H1 (cell line): ENCODE results near the gene ACTR6. TPM values are rescaled to one million over a fixed set of nuclear protein-coding genes. Genes with fewer than 3 reads are reported as not detected.

Source experiments
- CTCF ChIA-PET: fragments of 300-600 bp; sonication (Branson Sonifier 250); formaldehyde crosslinking; loops from one replicate; lab custom pipeline; 2021; ENCODE audit not compliant: partially characterized antibody; lab: Charles Lee
- POLR2A ChIA-PET: fragments of 300-600 bp; sonication (Branson Sonifier 250); formaldehyde crosslinking; loops from one replicate; lab custom pipeline; 2021; ENCODE audit warnings: inconsistent platforms; ENCODE audit not compliant: partially characterized antibody; lab: Charles Lee
- DNase-seq, 2 experiments: peaks; one replicate each; pipeline versions ENCODE4 v3.0.0 to v3.0.0-alpha.2; 2010 to 2022; ENCODE audit warnings: low spot score in 2 of 2, low read depth in 1 of 2, mixed read lengths in 1 of 2
- FAIRE-seq: peaks from 2 replicates; lab custom pipeline; 2011; peaks lifted over from hg19 to GRCh38; lab: Jason Lieb, UNC
- H2AFZ ChIP-seq: 2 replicates; pipeline ENCODE4 v1.8.1; 2012; ENCODE audit warnings: low read length, inconsistent platforms
- H2AK5ac ChIP-seq: 2 replicates; pipeline ENCODE4 v1.6.1; 2013; ENCODE audit warnings: low read depth, low read length
- H2BK120ac ChIP-seq: replicated peaks from 2 replicates; pipeline ENCODE3; 2013; ENCODE audit warnings: low read depth, low read length, inconsistent platforms
- H2BK12ac ChIP-seq: 2 replicates; pipeline ENCODE4 v1.6.1; 2013; ENCODE audit warnings: low read depth, low read length
- H2BK15ac ChIP-seq: 2 replicates; pipeline ENCODE4 v1.6.1; 2013; ENCODE audit warnings: low read length
- H2BK20ac ChIP-seq: 2 replicates; pipeline ENCODE4 v1.6.1; 2013; ENCODE audit warnings: low read length
- H2BK5ac ChIP-seq: 2 replicates; pipeline ENCODE4 v1.6.1; 2013; ENCODE audit warnings: low read depth, low read length
- H3K14ac ChIP-seq: 2 replicates; pipeline ENCODE4 v1.6.1; 2013; ENCODE audit warnings: inconsistent platforms; ENCODE audit not compliant: insufficient read length
- H3K18ac ChIP-seq: 2 replicates; pipeline ENCODE4 v1.6.1; 2013; ENCODE audit warnings: low read length; ENCODE audit errors: extremely low read depth
- H3K23ac ChIP-seq: 2 replicates; pipeline ENCODE4 v1.6.1; 2013; ENCODE audit warnings: inconsistent platforms; ENCODE audit not compliant: insufficient read length
- H3K23me2 ChIP-seq: 2 replicates; pipeline ENCODE4 v1.6.1; 2013; ENCODE audit warnings: low read depth, low read length
- H3K27ac ChIP-seq: 2 replicates; pipeline ENCODE4 v1.6.1; 2011; ENCODE audit warnings: low read depth, low read length, inconsistent platforms
- H3K27me3 ChIP-seq, 4 experiments: replicated peaks in 1 of 4; 1 replicate in 1 of 4; 2 replicates in 3 of 4; pipeline versions ENCODE4 v1.6.1 to v1.8.1; 2011 to 2013; ENCODE audit warnings: low read length in 3 of 4, mild to moderate bottlenecking in 3 of 4, inconsistent platforms in 2 of 4, mixed read lengths in 2 of 4, moderate library complexity in 1 of 4; ENCODE audit not compliant: control insufficient read depth in 3 of 4, insufficient read depth in 3 of 4; ENCODE audit errors: extremely low read depth in 1 of 4
- H3K36me3 ChIP-seq, 4 experiments: 2 replicates each; pipeline versions ENCODE4 v1.6.1 to v1.8.1; 2011 to 2013; ENCODE audit warnings: mild to moderate bottlenecking in 4 of 4, low read length in 3 of 4, moderate library complexity in 2 of 4, control low read depth in 1 of 4, inconsistent platforms in 1 of 4; ENCODE audit not compliant: insufficient read depth in 4 of 4, control insufficient read depth in 2 of 4
- H3K4ac ChIP-seq: replicated peaks from 2 replicates; pipeline ENCODE3; 2013; ENCODE audit warnings: low read length, low read depth, mixed read lengths, inconsistent platforms; ENCODE audit not compliant: insufficient read length
- H3K4me1 ChIP-seq, 4 experiments: replicated peaks in 1 of 4; 1 replicate in 1 of 4; 2 replicates in 3 of 4; pipeline versions ENCODE4 v1.6.1 to v1.8.1; 2011 to 2013; ENCODE audit warnings: low read length in 3 of 4, inconsistent platforms in 2 of 4, mixed read lengths in 1 of 4; ENCODE audit not compliant: insufficient read depth in 4 of 4, control insufficient read depth in 3 of 4
- H3K4me2 ChIP-seq, 2 experiments: 2 replicates each; pipeline versions ENCODE4 v1.6.1 to v1.8.1; 2011 to 2013; ENCODE audit warnings: low read depth in 2 of 2, low read length in 2 of 2, control low read depth in 1 of 2, inconsistent platforms in 1 of 2, mild to moderate bottlenecking in 1 of 2; ENCODE audit not compliant: insufficient read depth in 1 of 2
- H3K4me3 ChIP-seq, 4 experiments: fragments of 200-600, 300-600 bp in 1 of 4; sonication (generic), shearing (Covaris generic), sonication (Bioruptor Twin) in 1 of 4; 2 replicates each; pipeline versions ENCODE4 v1.5.1 to v1.8.1; 2011 to 2016; ENCODE audit warnings: low read length in 4 of 4, low read depth in 3 of 4, control low read depth in 2 of 4, inconsistent platforms in 2 of 4, mild to moderate bottlenecking in 2 of 4, mixed read lengths in 1 of 4, moderate library complexity in 1 of 4; ENCODE audit not compliant: insufficient read depth in 2 of 4; ENCODE audit errors: extremely low read depth in 1 of 4
- H3K56ac ChIP-seq: replicated peaks from 2 replicates; pipeline ENCODE3; 2013; ENCODE audit warnings: low read depth, mild to moderate bottlenecking, mixed read lengths, low read length, inconsistent platforms; ENCODE audit not compliant: insufficient read length
- H3K79me1 ChIP-seq: 2 replicates; pipeline ENCODE4 v1.6.1; 2013; ENCODE audit warnings: low read depth, low read length, control low read depth
- H3K79me2 ChIP-seq, 2 experiments: 2 replicates each; pipeline versions ENCODE4 v1.6.1 to v1.8.1; 2012 to 2013; ENCODE audit warnings: low read length in 2 of 2, mild to moderate bottlenecking in 2 of 2, inconsistent platforms in 1 of 2; ENCODE audit not compliant: insufficient read depth in 2 of 2, control insufficient read depth in 1 of 2
- H3K9ac ChIP-seq, 4 experiments: replicated peaks in 1 of 4; 1 replicate in 1 of 4; 2 replicates in 3 of 4; pipeline versions ENCODE4 v1.6.1 to v1.8.1; 2011 to 2013; ENCODE audit warnings: low read depth in 3 of 4, low read length in 3 of 4, control low read depth in 2 of 4, mild to moderate bottlenecking in 2 of 4, moderate library complexity in 2 of 4, inconsistent platforms in 1 of 4; ENCODE audit errors: extremely low read depth in 1 of 4
- H3K9me3 ChIP-seq, 2 experiments: 2 replicates each; pipeline versions ENCODE4 v1.6.1 to v1.8.1; 2012 to 2013; ENCODE audit warnings: mild to moderate bottlenecking in 2 of 2, moderate library complexity in 2 of 2, control low read depth in 1 of 2, inconsistent platforms in 1 of 2, low read depth in 1 of 2, low read length in 1 of 2, mixed read lengths in 1 of 2; ENCODE audit not compliant: insufficient read depth in 2 of 2
- H4K20me1 ChIP-seq, 2 experiments: replicated peaks in 1 of 2; 2 replicates each; pipeline versions ENCODE3 to v1.8.1; 2011 to 2013; ENCODE audit warnings: inconsistent platforms in 2 of 2, low read length in 2 of 2, mild to moderate bottlenecking in 1 of 2; ENCODE audit not compliant: insufficient read depth in 2 of 2, control insufficient read depth in 1 of 2
- H4K5ac ChIP-seq: 2 replicates; pipeline ENCODE4 v1.6.1; 2013; ENCODE audit warnings: low read length, low read depth, mixed read lengths, inconsistent platforms; ENCODE audit not compliant: insufficient read length
- H4K8ac ChIP-seq: 2 replicates; pipeline ENCODE4 v1.8.0; 2013; ENCODE audit warnings: mild to moderate bottlenecking, moderate library complexity, low read length, inconsistent platforms; ENCODE audit not compliant: insufficient read depth; ENCODE audit errors: extremely low read depth
- H4K91ac ChIP-seq: replicated peaks from 2 replicates; pipeline ENCODE3; 2013; ENCODE audit warnings: low read length, mixed read lengths, inconsistent platforms; ENCODE audit not compliant: insufficient read length
- ATF3 ChIP-seq: IDR thresholded peaks from 2 replicates; pipeline ENCODE4 v1.6.1; 2011; ENCODE audit warnings: low read depth, mild to moderate bottlenecking, low read length; ENCODE audit not compliant: insufficient read depth
- BACH1 ChIP-seq: IDR thresholded peaks from 2 replicates; pipeline ENCODE4 v1.6.1; 2012; ENCODE audit warnings: low read length, improper control_type of control experiment
- CHD2 ChIP-seq: IDR thresholded peaks from 2 replicates; pipeline ENCODE4 v1.6.1; 2012; ENCODE audit warnings: low read length, improper control_type of control experiment
- FOSL1 ChIP-seq: IDR thresholded peaks from 2 replicates; pipeline ENCODE4 v1.6.1; 2011; ENCODE audit warnings: mild to moderate bottlenecking, low read depth, low read length, moderate library complexity; ENCODE audit not compliant: insufficient read depth
- GABPA ChIP-seq: IDR thresholded peaks from 2 replicates; pipeline ENCODE4 v1.6.1; 2011; ENCODE audit warnings: mild to moderate bottlenecking, low read length, moderate library complexity, borderline replicate concordance; ENCODE audit not compliant: insufficient read depth
- JUND ChIP-seq: IDR thresholded peaks from 2 replicates; pipeline ENCODE4 v1.6.1; 2011; ENCODE audit warnings: mild to moderate bottlenecking, improper control_type of control experiment, low read length
- SIN3A ChIP-seq, 2 experiments: IDR thresholded peaks in 1 of 2; conservative IDR thresholded peaks in 1 of 2; 2 replicates each; pipeline ENCODE4 v1.6.1; 2011 to 2012; ENCODE audit warnings: low read length in 2 of 2, improper control_type of control experiment in 1 of 2, low read depth in 1 of 2, mild to moderate bottlenecking in 1 of 2
- USF2 ChIP-seq: IDR thresholded peaks from 2 replicates; pipeline ENCODE4 v1.6.1; 2011; ENCODE audit warnings: low read length, improper control_type of control experiment
- ZNF274 ChIP-seq: IDR thresholded peaks from 2 replicates; pipeline ENCODE4 v1.7.0; 2012; ENCODE audit warnings: low read length, borderline replicate concordance; ENCODE audit errors: extremely low read depth
- WGBS, 2 experiments: shearing (Covaris generic) in 1 of 2; methylation state at CpG; one replicate each; pipeline versions ENCODE4 v1.1.6 to v1.1.7; 2013 to 2015; ENCODE audit warnings: low lambda C conversion rate in 2 of 2, mixed read lengths in 2 of 2, inconsistent platforms in 1 of 2, low coverage in 1 of 2, missing lambda C conversion rate in 1 of 2; ENCODE audit not compliant: insufficient replicate concordance in 2 of 2, insufficient coverage in 1 of 2, insufficient read length in 1 of 2; ENCODE audit errors: extremely low coverage in 1 of 2, missing lambda C conversion rate in 1 of 2; 5-methylcytosine and 5-hydroxymethylcytosine counted together
- polyA plus RNA-seq, 7 experiments: library from polyadenylated mRNA; depleted of rRNA in 3 of 7; stranded (reverse) in 5 of 7; unstranded in 2 of 7; fragments of >200 nt in 5 of 7; fragments of 200-250 nt in 2 of 7; gene quantifications; 1 replicate in 5 of 7; 2 replicates in 1 of 7; 4 replicates in 1 of 7; pipeline versions ENCODE4 v1.2.1 to v1.2.3, GENCODE V29; 2011 to 2013; ENCODE audit warnings: missing spikeins in 2 of 7, mixed read lengths in 2 of 7
- total RNA-seq: library from RNA; stranded (reverse); fragmentation: NEBNext Ultra II Directional; extraction: Animal tissue kit (Norgen Biotek cat#: 25700); gene quantifications from 2 replicates; pipeline ENCODE4 v1.2.1, GENCODE V29; 2021

Gene ACTR6
- total and polyA plus RNA-seq, 2 of the 8 experiments (the other 6 are each of a cell fraction or from before 2014, with no cell fraction given) = 10.2 to 36.8 TPM

GRCh38 chr12:100216337-100216736 is 15.7 kb downstream of the ACTR6 start:
- Histone ChIP-seq H4K8ac (no peak overlapping the region), H2BK20ac (no peak overlapping the region), H3K27ac (no peak overlapping the region), H2BK5ac (no peak overlapping the region), H3K9me3 (no peaks in the 10 kb centered on the region), H2AFZ (no peak overlapping the region), H3K36me3 (peaks cover 0 to 71% (median 16%) of the 10 kb centered on the region in 4 experiments; a peak in 5 of 8 replicates), H3K9ac (no peak overlapping the region), H3K56ac (no peak overlapping the region), H3K14ac (no peak overlapping the region), H3K4ac (no peak overlapping the region), H3K27me3 (no peaks in the 10 kb centered on the region), H4K5ac (no peak overlapping the region), H2BK15ac (no peak overlapping the region), H3K4me1 (no peaks in the 10 kb centered on the region), H3K79me1 (no peaks in the 10 kb centered on the region), H4K91ac (no peak overlapping the region), H3K18ac (no peak overlapping the region), H3K79me2 (no peaks in the 10 kb centered on the region), H2BK12ac (no peak overlapping the region), H2AK5ac (no peak overlapping the region), H2BK120ac (no peak overlapping the region), H3K23ac (no peak overlapping the region), H3K4me3 (no peak overlapping the region), H4K20me1 (peaks cover 0 to 2% of the 10 kb centered on the region in 2 experiments), H3K4me2 (no peak overlapping the region), H3K23me2 (no peaks in the 10 kb centered on the region)
- TF ChIP-seq BACH1 = no peak
- no peak for TF ChIP-seq CHD2
- TF ChIP-seq FOSL1 = no peak
- TF ChIP-seq SIN3A (conservative IDR thresholded peaks at IDR 0.05 in 1 of 2, IDR thresholded peaks at IDR 0.05 in 1 of 2; ENCODE audit: low read depth in 1 of 2, low read length in 2 of 2) = no peak
- no peak for TF ChIP-seq GABPA
- no peak for TF ChIP-seq USF2
- TF ChIP-seq ATF3 = no peak
- no peak for TF ChIP-seq ZNF274
- no peak for TF ChIP-seq JUND
- 94% methylated on average over 4 of the region's 4 CpGs; no CpG with 5 or more reads in 1 of the 2 experiments for WGBS, 2 experiments
- ChIA-PET POLR2A (no interaction called here), CTCF (no interaction called here)
- DNase-seq = no peak
- no peak for FAIRE-seq
